HG02642 (cell line): ENCODE data around the gene CRIP2.

Source experiments
- ATAC-seq: cut with Tn5 transposase; IDR thresholded peaks from one replicate; pipeline ENCODE4 v1.9.1; 2021; ENCODE audit warnings: mild to moderate bottlenecking; ENCODE audit not compliant: unreplicated experiment, poor library complexity

Gene CRIP2

DNA sequence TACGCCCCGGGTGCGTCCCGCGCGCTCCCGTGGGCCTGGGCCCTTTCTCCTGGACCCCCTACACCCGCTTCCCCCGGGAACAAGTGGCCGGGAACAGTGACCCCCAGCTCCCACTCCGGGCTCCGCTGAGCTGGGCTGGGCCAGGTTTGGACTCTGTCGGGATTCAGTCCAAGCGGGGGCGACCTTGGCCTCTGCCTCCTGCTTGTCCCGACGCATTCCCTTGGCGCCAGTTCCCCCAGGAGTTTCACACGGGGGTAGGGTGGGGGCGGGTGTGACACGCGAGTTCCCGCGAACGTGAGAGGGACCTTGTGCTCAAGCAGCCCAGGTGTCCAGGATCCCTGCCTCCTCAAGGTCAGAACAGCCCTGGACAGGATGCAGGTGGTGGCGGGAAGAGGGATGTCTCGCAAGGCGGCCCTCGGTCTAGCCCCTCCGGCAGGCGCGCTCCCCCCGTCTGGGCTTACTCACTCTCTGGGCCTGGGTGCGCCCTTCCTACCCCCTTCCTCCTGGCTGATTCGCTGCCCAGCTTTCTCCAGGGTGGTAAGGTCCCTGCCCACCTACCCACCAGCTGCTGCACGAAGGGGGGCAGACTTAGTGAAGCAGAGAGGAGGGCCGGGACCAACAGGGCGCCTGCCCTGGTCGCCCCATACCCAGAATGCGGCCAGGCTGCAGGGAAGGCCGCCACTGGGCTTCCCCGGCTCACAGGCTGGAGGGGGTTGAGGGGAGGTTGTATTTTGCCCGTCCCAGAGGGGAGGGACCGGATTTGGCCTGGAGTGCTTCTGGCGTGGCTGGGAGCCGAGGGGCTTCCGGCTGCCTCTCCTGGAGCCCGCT is 862 bp downstream of the CRIP2 start:
- ATAC-seq: no peak

DNA sequence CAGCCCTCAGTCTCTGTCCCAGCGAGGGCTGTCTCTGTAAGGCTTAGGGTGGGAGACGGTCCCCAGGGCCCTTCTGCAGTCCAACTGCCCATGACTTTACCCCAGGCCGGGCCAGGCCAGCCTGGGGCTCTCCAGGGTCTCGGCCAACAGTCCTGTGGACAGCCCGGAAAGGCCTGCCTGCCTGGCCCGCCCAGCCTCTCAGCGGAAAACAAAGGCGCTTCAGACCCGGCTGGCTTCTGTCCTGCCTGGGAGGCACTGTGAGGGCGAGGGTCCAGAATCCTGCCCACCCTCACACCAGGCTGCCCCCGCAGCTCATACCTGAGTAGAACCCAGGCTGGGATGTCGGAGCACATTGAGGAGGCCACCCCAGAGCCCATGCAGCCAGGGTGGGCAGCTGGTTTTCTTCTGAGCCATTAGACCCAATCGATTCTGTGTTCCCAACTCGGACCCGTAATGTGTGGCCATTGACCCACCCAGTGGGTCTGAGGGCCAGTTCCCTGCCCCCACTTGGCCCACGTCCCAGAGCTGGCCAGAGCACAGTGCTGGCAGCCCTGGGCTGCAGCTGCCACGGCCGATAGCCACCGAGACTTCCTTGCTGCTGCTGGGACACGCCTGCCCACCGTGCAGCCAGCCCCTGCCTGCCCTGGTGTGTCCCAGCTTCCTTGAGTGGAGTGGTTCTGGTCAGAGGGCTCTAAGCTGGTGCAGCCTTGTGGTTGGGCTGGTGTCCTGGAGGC is 1.6 kb downstream of the CRIP2 start:
- ATAC-seq: no peak

DNA sequence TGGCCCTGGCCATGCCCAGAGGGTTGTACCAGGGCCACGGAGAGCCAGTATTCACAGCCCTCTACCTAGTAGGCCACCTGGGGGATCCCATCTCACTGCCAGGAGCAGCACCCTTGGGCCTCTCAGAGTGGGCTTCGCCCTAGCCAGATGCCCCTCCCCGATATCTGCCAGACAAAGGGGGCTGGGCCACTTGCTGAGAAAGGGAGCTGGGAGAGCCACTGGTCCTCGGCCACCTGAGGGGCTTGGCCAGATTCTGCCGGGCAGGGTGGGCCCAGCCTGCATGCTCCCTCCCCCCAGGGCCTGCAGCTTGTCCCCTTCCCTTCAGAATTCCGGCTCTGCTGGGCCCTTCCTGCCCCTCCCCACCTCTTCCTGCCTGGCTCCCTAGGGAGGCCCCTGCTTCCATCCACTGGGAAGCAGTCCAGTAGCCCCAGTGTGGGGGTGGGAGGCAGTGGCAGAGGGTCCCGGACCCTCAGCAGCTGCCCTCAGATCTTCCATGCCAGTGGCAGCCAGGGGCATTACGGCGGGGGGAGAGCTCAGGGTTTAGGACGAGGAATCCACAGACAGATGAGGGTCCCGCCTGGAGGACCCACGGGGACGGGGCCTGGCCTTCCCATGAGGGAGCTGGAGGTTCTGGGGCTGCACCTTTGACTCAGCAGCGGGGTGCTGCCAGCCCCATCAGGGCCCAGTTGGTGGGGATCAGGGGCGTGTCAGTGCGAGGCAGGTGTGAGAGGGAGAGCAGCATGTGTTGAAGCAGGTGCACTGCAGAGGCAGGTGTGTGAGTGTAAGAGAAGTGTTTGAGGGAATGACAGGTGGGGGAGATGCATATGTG is 2.4 kb downstream of the CRIP2 start:
- no peak for ATAC-seq

DNA sequence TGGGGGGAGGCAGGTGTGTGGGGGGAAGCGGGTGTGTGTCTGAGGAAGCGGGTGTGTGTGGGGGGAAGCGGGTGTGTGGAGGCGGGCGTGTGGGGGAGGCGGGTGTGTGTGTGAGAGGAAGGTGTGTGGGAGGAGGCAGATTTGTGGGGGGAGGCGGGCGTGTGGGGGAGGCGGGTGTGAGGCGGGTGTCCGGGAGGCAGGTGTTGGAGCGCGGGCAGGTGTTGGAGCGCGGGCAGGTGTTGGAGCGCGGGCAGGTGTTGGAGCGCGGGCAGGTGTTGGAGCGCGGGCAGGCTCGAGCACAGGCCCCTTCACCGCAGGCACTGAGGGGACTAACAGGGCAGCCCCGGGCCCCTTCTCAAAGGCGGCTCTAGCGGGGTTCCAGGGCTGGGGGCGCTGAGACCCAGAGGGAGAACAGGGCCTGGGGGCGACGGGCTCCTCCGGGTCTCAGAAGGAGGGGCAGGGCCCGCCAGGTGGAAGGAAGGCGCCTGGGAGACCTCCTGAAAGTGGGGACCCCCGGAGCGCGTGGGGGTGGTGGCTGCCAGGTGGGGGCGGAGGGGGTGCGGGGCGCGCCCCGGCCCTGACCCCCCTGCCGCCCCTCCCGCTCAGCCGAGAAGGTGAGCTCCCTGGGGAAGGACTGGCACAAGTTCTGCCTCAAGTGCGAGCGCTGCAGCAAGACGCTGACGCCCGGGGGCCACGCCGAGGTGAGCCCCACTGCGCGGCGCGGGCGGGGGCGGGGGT is 3.2 kb downstream of the CRIP2 start:
- ATAC-seq: no peak

DNA sequence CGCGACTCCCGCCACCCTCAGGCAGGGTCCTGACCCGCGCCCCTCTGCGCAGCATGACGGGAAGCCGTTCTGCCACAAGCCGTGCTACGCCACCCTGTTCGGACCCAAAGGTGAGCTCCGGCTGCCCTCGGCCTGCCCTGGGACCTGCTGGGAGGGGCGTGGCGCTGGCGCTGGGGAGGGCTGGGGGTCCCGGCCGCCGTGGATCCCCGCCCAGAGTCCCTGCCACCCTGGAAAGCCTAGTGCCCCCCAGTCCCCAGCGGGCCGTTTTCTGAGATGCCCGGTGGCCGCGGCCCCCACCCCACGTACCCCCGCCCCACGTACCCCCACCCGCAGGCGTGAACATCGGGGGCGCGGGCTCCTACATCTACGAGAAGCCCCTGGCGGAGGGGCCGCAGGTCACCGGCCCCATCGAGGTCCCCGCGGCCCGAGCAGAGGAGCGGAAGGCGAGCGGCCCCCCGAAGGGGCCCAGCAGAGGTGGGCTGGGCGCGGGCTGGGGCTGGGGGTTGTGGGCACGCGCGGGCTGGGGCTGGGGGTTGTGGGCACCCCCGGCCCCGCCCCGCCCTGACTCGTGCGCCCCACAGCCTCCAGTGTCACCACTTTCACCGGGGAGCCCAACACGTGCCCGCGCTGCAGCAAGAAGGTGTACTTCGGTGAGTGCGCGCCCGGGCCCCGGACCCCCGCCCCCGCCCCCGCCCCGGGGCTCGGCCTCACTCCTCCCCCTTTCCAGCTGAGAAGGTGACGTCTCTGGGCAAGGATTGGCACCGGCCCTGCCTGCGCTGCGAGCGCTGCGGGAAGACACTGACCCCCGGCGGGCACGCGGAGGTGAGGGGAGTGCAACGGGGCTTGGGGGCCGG is 4.0 kb downstream of the CRIP2 start:
- no peak for ATAC-seq

DNA sequence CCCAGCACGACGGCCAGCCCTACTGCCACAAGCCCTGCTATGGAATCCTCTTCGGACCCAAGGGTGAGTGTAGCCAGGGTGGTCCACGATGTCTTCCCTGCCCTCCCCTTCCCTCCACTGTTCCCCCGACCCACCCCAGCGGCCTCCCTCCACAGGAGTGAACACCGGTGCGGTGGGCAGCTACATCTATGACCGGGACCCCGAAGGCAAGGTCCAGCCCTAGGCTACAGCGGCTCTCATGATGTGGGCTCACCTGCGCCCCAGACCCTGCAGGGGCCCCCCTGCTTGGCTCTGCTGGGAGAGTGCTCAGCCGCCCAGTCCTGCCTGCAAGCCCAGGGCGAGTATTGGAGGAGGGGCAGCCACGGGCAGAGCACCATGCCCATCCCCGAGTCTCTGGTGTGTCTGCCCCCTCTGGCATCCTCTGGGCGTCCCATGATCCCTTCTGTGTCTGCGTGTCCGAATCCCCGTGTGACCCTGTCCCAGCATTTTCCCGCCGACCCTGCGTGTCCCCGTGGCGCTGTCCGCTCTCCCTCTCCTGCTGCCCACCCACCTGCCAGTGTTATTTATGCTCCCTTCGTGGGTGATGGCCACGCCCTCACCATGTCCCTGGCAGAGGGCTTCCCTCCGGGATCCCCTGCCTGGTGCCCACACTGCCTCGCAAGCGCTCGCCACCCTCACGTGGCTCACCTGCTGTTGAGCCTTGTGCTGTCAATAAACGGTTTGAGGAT is 5.0 kb downstream of the CRIP2 start:
- ATAC-seq: no peak

DNA sequence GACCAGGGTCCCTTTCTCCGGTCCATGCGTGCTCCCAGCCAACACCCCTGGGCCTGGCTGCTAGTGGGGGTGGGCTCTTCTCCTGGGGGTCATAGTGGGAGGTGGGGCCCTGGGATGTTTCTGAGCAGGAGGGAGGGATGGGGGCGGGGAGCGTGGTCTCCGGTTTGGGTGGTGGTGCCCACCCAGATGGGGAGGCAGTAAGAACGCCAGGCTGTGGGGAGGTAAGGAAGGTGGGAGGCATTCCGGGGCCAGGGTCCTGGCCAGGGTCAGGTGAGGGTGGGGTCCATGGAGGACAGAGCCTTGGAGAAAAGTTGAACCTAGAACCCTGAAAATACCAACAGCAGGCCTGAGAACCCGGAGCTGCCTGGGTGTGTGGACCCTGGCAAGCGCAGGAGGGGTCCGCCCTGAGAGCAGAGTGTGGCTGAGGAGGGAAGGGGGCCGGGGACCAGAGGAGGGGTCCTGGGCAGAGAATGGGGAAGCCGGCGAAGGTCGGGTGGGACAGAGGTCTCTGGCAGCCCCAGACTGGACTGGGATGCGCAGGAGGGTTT is 5.7 kb downstream of the CRIP2 start:
- ATAC-seq: no peak

DNA sequence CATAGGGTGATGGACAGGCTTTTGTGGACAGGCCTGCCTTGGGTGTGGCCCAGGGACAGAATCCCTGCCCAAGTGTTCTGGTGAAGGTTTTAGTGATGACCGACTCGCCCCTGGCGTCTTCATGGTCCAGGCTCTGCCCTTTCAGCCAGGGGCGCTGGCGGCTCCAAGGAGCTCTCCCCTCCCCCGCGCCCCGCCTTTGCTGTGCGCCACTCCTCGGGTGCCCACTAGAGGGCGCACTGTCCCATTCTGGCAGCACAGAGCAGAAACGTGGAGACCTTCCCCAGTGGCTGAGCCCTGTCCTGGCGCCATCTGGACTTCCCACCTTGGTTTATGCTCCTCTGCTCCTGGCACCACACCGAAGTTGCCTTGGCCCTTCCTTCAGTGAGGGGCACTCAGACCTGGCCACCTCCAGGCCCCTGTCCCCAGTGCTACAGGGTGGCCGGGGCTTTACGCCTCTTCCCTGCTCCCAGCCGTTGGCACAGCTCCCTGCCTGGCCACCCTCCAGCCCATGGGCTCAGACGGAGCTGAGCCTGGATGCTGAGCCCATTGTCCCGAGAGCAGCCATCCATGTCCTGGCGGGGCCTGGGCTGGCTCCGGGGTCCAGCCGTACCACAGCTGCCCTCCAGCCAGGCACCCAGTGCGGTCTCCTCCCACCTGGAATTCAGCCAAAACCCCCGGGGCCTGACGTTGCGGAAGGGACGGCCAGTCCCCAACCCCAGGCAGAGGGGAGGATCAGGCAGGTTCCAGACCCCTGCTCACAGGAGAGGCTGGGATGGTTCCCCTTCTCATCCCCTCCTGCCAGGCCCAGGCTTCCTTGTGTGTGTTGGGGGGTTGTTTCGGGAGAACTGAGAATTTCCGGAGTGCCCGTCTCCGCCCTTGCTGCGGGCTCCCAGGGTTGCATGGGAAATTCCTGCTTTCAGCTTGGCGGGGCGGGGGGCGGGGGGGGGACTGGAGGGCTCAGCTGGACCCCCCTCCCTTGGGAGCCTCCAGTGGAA is 6.5 kb downstream of the CRIP2 start:
- peak; percentile 50 for ATAC-seq

DNA sequence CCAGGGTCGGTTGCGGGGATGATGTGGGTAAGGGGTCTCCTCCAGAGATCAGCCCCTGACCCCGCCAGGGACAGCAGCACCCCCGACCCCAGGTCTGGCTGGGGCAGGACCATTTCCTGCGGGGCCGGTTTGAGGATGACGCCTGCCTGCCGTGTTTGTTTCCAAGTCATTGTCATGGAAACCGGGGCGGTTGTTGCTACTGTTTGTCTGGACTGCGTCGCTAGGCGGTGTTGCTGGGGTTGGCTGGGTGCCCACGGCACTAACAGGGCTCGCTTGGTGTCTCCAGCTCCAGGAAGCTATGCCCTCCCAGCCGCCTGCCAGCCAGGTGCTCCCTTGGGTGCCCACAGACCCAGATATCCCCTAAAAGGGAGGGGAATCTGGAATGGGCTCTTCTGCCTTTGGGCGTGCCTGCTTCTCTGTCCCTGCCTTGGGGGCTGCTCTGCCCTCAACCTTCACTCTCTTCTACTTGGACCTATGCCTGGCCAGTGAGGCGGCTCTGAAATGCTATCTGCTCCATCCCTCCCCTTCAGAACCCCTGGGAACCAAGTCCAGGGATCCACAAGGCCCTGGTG is 7.4 kb downstream of the CRIP2 start:
- peak; percentile 48 for ATAC-seq

DNA sequence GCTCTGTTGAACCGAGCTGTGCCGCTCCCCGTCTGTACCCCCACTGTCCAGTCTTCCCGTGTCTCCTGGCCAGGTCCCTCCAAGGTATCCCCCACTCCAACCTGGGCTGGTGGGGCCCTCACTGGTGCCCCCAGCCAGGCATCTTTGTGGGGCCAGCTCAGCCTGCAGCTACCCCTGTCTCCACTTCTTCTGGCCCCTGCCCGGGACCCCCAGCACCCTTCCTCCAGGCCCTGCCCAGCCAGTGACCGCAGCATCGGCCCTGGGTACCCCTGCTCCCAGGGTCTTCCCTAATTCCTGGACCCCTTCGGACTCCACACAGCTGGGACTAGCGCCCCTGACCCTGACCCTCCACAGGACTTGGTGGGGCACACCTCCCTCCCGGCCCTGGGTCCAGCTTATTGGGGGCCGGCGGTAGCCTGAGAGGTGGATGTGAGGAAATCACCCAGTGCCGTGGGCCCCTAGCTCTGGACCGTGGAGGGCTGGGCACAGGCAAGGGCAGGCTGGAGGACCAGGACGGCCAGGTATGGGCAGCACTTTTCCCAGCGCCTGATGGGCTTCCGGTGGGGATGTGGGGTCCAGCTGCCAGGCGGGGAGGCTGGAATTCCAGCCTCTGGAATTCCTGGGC is 8.0 kb downstream of the CRIP2 start:
- ATAC-seq: no peak

DNA sequence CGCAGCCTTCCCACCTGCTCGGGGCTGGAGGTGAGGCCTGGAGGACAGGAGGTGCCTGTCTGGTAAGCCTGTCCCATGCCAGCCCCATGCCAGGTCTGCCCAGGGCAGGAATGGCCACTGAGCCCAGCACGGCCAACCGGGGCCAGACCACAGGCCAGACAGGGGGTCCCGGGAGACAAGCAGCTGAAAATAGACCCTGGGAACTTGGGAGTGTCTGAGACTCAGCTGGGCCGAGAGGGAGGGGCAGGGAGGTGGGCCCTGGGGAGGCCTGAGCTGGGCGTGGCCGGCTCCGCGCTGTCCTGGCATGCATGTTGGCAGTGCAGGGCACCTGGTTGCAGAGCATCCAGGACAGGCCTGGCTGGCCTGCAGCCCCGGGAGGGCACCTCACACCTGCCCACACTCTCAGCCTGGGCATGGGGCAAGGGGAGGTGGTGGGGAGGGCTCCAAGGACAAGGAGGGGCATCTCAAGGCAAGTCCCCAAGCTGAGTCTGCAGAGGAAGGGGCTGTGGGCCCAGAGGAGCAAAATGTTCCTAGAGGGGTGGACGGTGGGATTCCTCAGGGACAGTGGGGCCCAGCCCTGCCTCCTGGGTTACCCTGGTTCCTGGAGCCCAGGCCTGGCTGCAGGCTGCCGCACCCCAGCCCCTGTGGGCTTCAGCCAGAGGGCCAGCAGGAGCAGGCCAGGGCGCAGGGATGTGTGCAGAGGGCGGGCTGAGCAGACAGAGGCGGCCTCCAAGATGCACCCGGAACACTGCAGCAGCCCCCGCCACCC is 8.9 kb downstream of the CRIP2 start:
- no peak for ATAC-seq

DNA sequence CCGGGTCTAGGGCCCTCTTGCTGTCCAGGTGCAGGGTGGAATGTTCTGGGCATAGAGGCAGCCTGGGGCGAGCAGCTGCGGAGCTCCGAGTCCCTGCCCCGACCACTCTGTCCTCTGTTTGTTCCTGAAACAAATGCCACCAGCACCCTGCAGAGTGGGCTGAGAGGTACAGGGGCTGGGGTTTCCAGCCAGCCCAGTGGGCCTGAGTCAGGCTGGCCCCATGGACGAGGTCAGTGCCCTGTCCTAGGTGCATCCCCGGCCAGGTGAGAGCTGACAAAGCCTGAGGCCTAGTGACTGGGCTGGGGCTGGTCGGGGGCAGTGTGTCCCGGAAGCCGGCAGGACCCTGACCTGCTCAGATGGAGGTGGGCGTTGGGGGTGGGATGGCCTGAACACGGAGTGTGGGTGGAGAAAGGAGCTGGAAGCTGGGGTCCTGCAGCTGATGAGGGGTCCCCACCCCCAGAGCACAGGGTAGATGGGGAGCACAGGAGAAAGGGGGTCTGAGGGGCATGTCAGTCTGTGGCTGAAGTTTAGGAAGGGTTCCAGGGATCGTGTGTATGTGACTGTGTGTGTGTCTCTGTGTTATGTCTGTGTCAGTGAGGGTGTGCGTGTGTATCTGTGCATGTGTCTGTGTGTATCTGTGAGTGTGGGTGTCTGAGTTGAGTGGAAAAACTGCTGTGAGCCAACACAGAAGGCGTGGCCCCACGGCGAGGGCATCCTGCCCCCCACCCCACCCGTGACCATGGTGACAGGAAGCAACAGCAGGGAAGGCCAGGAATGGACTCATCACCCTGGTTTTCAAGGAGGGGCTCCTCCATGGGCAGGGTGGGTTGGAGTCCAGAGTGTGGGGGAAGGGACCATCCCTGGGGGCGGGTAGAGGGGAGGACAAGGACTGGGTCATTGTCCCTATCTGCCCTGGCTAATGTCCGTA is 9.7 kb downstream of the CRIP2 start:
- no peak for ATAC-seq

DNA sequence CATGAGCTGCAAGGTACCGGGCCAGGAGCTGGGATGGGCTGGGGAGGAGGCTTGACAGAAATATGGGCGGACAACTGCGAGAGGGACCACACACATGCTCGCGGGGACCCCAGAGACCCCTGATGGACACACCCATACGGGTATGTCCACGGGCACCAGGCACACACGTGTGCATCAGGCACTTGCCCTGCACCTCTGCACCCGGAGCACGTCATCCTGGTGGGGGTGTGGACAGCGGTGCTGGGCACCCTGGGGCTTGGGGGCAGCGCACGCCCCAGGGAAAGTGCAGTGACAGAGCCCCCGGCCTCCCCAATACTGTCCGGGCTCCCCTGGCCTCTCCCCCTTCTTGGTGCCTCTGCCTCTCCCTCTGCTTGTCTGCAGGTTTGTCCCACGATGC is 10.4 kb downstream of the CRIP2 start:
- no peak for ATAC-seq

DNA sequence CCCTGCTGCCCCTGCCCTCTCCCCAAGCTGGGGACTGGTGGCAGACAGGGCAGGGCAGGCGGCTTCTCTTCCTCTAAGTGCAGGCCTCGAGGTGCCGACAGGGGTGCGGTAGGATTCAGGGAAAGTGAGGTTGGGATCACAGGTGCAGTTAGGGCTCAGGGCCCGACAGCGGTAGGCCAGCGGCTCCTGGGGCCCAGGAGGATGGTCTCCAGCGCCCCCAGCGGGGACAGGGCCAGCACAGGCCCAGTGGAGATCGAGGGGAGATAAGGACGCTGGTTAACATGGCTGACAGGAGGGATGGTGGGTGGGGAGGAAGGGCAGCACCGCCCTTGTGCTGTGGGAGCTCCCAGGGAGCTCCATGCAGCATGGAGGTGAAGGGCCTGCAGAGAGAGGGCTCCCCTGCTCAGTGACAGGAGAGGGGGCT is 11.1 kb downstream of the CRIP2 start:
- no peak for ATAC-seq
